ENCODE measurements around the gene MRPL49. TPM values are rescaled to one million over a fixed set of nuclear protein-coding genes. Genes with fewer than 3 reads are reported as not detected.

Gene MRPL49
- total and polyA plus RNA-seq, 9 of the 15 experiments (the other 6 are each of a cell fraction or from before 2014, with no cell fraction given), result 74.3 to 132 (median 91.2) TPM

GRCh38 chr11:65134240-65134951, 12.3 kb downstream of the MRPL49 start, which contains the start of gene SYVN1 (continued):
- TF ChIP-seq, protein P1, sequence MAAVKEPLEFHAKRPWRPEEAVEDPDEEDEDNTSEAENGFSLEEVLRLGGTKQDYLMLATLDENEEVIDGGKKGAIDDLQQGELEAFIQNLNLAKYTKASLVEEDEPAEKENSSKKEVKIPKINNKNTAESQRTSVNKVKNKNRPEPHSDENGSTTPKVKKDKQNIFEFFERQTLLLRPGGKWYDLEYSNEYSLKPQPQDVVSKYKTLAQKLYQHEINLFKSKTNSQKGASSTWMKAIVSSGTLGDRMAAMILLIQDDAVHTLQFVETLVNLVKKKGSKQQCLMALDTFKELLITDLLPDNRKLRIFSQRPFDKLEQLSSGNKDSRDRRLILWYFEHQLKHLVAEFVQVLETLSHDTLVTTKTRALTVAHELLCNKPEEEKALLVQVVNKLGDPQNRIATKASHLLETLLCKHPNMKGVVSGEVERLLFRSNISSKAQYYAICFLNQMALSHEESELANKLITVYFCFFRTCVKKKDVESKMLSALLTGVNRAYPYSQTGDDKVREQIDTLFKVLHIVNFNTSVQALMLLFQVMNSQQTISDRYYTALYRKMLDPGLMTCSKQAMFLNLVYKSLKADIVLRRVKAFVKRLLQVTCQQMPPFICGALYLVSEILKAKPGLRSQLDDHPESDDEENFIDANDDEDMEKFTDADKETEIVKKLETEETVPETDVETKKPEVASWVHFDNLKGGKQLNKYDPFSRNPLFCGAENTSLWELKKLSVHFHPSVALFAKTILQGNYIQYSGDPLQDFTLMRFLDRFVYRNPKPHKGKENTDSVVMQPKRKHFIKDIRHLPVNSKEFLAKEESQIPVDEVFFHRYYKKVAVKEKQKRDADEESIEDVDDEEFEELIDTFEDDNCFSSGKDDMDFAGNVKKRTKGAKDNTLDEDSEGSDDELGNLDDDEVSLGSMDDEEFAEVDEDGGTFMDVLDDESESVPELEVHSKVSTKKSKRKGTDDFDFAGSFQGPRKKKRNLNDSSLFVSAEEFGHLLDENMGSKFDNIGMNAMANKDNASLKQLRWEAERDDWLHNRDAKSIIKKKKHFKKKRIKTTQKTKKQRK (IDR thresholded peaks at IDR 0.05; ENCODE audit: borderline replicate concordance, low read depth, low read length), result no peak
- TF ChIP-seq HINFP (tag; conservative IDR thresholded peaks at IDR 0.05; ENCODE audit: low read depth) (no peak), IRF2 (CRISPR knock-in tag; IDR thresholded peaks at IDR 0.05) (no peak), FOXA3 (CRISPR knock-in tag; conservative IDR thresholded peaks at IDR 0.05 in 1 of 2, IDR thresholded peaks at IDR 0.05 in 1 of 2) (no peak), ZBTB40 (IDR thresholded peaks at IDR 0.05) (peak; percentile 97), ZBTB40 (CRISPR knock-in tag; IDR thresholded peaks at IDR 0.05) (no peak), FOS (IDR thresholded peaks at IDR 0.05; ENCODE audit: extremely low read depth, insufficient read length) (no peak), PHB (CRISPR knock-in tag; IDR thresholded peaks at IDR 0.05) (no peak), HOXB6 (CRISPR knock-in tag; IDR thresholded peaks at IDR 0.05; ENCODE audit: borderline replicate concordance) (no peak), ERF (CRISPR knock-in tag; IDR thresholded peaks at IDR 0.05) (no peak), XRCC3 (IDR thresholded peaks at IDR 0.05) (no peak)
- TF ChIP-seq, protein P2, sequence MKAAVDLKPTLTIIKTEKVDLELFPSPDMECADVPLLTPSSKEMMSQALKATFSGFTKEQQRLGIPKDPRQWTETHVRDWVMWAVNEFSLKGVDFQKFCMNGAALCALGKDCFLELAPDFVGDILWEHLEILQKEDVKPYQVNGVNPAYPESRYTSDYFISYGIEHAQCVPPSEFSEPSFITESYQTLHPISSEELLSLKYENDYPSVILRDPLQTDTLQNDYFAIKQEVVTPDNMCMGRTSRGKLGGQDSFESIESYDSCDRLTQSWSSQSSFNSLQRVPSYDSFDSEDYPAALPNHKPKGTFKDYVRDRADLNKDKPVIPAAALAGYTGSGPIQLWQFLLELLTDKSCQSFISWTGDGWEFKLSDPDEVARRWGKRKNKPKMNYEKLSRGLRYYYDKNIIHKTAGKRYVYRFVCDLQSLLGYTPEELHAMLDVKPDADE (conservative IDR thresholded peaks at IDR 0.05; ENCODE audit: control insufficient read depth, low read depth, low read length), result peak; percentile 69; the same call in 1 of the 2 replicates
